HL-60 (cell line): Measurements from ENCODE around the gene SUPT4H1.
A peak's percentile ranks its signal among the peaks of the same experiment; 100 is the strongest.

Experiments
- DNase-seq, 2 experiments: peaks; one replicate each; pipeline ENCODE4 v3.0.0-alpha.2; 2010 to 2020; ENCODE audit warnings: low read depth in 1 of 2, low spot score in 1 of 2
- H3K27ac ChIP-seq: fragments of 250-450 bp; sonication (Bioruptor Pico); replicated peaks from 2 replicates; pipeline ENCODE4 v1.5.1; 2020; ENCODE audit warnings: mild to moderate bottlenecking, moderate library complexity
- H3K27me3 ChIP-seq: fragments of 250-450 bp; sonication (Bioruptor Pico); 2 replicates; pipeline ENCODE4 v1.5.1; 2021; ENCODE audit warnings: mild to moderate bottlenecking, moderate library complexity; ENCODE audit not compliant: insufficient read depth, poor library complexity, severe bottlenecking
- H3K4me3 ChIP-seq: replicated peaks from 2 replicates; pipeline ENCODE4 v1.5.1; 2011; ENCODE audit warnings: mild to moderate bottlenecking, control low read depth, low read length; ENCODE audit not compliant: insufficient read depth
- CTCF ChIP-seq: IDR thresholded peaks from one replicate; pipeline ENCODE4 v1.5.1; 2011; ENCODE audit warnings: low read length, control low read depth, inconsistent platforms; ENCODE audit not compliant: insufficient read depth
- GABPA ChIP-seq: IDR thresholded peaks from 2 replicates; pipeline ENCODE4 v1.6.1; 2012; ENCODE audit warnings: low read depth
- POLR2AphosphoS5 ChIP-seq: IDR thresholded peaks from 2 replicates; pipeline ENCODE4 v1.6.1; 2012; ENCODE audit warnings: low read depth
- REST ChIP-seq: IDR thresholded peaks from 2 replicates; pipeline ENCODE4 v1.6.1; 2012; ENCODE audit warnings: low read depth; ENCODE audit not compliant: insufficient replicate concordance
- SPI1 ChIP-seq: IDR thresholded peaks from 2 replicates; pipeline ENCODE4 v1.6.1; 2012; ENCODE audit warnings: low read depth, mild to moderate bottlenecking, borderline replicate concordance

Gene SUPT4H1

GRCh38 chr17:58337600-58338453 lies 14.2 kb downstream of the SUPT4H1 start:
- DNase-seq, result peak; percentile 94 to 97
- TF ChIP-seq SPI1 (peak; percentile 40; the same call in 1 of the 2 replicates), REST (peak; percentile 76), POLR2AphosphoS5 (peak; percentile 83), CTCF (no peak), GABPA (no peak)
- Histone ChIP-seq H3K27me3 (no peaks in the 10 kb centered on the region), H3K4me3 (peak overlapping the region; percentile 55), H3K27ac (peak overlapping the region; percentile 100)

GRCh38 chr17:58337210-58337599 lies 14.8 kb downstream of the SUPT4H1 start:
- Histone ChIP-seq H3K27ac (peak overlapping the region; percentile 100), H3K27me3 (no peaks in the 10 kb centered on the region), H3K4me3 (peak overlapping the region; percentile 34)
- DNase-seq, result peak in 1 of 2 experiments; percentile 84
- no peak for TF ChIP-seq SPI1
- no peak for TF ChIP-seq GABPA
- no peak for TF ChIP-seq REST
- peak; percentile 95; the same call in 1 of the 2 replicates for TF ChIP-seq POLR2AphosphoS5
- no peak for TF ChIP-seq CTCF

GRCh38 chr17:58336456-58337209 lies 15.4 kb downstream of the SUPT4H1 start:
- DNase-seq, result peak; percentile 62 to 83
- no peaks in the 10 kb centered on the region for H3K27me3 ChIP-seq
- peak overlapping the region; percentile 100 for H3K27ac ChIP-seq
- no peak for TF ChIP-seq POLR2AphosphoS5
- no peak for TF ChIP-seq SPI1
- no peak for TF ChIP-seq CTCF
- TF ChIP-seq GABPA, result no peak
- no peak for TF ChIP-seq REST
- peak overlapping the region; percentile 34 for H3K4me3 ChIP-seq
